DND-41 (cell line): Measurements from ENCODE around the gene CDC42SE2.

Experiments
- EZH2 ChIP-seq: IDR thresholded peaks from 3 replicates; pipeline ENCODE4 v1.6.1; 2012; ENCODE audit warnings: borderline replicate concordance, low read depth, mild to moderate bottlenecking, moderate library complexity, low read length, inconsistent platforms; ENCODE audit not compliant: severe bottlenecking
- TF ChIP-seq, protein P1 (sequence below): IDR thresholded peaks from 2 replicates; pipeline ENCODE4 v1.5.1; 2012; ENCODE audit warnings: borderline replicate concordance, low read length, moderate library complexity, mild to moderate bottlenecking; ENCODE audit not compliant: poor library complexity, severe bottlenecking; ENCODE audit errors: extremely low read depth

DNA sequence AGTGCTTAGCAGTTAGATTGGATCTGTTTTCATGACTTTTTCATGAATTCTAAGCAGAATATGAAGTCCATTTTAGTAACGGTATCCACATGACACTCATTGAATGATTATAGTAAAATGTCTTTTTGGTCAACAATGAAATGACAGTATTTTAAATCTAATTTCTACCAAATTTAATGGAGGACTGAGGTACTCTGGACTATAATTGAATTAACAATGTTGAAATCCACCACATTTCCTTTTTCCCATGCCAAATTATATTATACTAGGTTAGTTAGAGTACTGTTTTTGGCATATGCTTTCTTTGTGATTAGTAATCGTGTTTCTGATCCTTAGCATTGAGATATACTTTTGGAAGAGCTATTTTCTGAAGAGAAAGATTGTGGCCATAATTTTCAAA is 40.6 kb downstream of the CDC42SE2 start:
- TF ChIP-seq, protein P1, sequence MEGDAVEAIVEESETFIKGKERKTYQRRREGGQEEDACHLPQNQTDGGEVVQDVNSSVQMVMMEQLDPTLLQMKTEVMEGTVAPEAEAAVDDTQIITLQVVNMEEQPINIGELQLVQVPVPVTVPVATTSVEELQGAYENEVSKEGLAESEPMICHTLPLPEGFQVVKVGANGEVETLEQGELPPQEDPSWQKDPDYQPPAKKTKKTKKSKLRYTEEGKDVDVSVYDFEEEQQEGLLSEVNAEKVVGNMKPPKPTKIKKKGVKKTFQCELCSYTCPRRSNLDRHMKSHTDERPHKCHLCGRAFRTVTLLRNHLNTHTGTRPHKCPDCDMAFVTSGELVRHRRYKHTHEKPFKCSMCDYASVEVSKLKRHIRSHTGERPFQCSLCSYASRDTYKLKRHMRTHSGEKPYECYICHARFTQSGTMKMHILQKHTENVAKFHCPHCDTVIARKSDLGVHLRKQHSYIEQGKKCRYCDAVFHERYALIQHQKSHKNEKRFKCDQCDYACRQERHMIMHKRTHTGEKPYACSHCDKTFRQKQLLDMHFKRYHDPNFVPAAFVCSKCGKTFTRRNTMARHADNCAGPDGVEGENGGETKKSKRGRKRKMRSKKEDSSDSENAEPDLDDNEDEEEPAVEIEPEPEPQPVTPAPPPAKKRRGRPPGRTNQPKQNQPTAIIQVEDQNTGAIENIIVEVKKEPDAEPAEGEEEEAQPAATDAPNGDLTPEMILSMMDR: no peak
- TF ChIP-seq EZH2: no peak
